Spleen (tissue), 7 donors: ENCODE results near the gene TACC2.

ENCODE experiments used
- CTCF ChIP-seq, 11 experiments: fragments of 200-600 bp in 7 of 11; fragments of 450-650 bp in 4 of 11; sonication (generic) in 4 of 11; IDR thresholded peaks in 8 of 11; conservative IDR thresholded peaks in 3 of 11; 1 replicate in 7 of 11; 2 replicates in 4 of 11; pipeline versions ENCODE4 v1.4.0 to v1.8.0; 2016 to 2021; ENCODE audit warnings: antibody characterized with exemption in 11 of 11, inconsistent platforms in 4 of 11, mild to moderate bottlenecking in 1 of 11
- POLR2A ChIP-seq, 3 donors: fragments of 450-650 bp; IDR thresholded peaks; one replicate each; pipeline ENCODE4 v1.5.1; 2017; ENCODE audit warnings: antibody characterized with exemption in 3 of 3, mild to moderate bottlenecking in 1 of 3
- POLR2AphosphoS5 ChIP-seq, 3 donors: sonication (generic); formaldehyde crosslinking; IDR thresholded peaks; one replicate each; pipeline ENCODE4 v1.5.1; 2017; ENCODE audit warnings: antibody characterized with exemption in 3 of 3
- donor health status: DM: no; HTN: no; CAD: no; lungs with moderate emphysema.
- donor health status: DM: no; HTN: no; CAD: no.
- donor health status: DM: no; HTN: no; CAD: no.

- TF ChIP-seq CTCF (IDR thresholded peaks at IDR 0.05 in 8 of 11, conservative IDR thresholded peaks at IDR 0.05 in 3 of 11) (no peak), POLR2A (IDR thresholded peaks at IDR 0.05) (no peak), POLR2AphosphoS5 (IDR thresholded peaks at IDR 0.05) (no peak)
Measured at GRCh38 chr10:121961456-121961855, 27.5 kb upstream of the TACC2 start.
